ENCODE measurements around the gene HMGN1.

HMGN1 gene

DNA sequence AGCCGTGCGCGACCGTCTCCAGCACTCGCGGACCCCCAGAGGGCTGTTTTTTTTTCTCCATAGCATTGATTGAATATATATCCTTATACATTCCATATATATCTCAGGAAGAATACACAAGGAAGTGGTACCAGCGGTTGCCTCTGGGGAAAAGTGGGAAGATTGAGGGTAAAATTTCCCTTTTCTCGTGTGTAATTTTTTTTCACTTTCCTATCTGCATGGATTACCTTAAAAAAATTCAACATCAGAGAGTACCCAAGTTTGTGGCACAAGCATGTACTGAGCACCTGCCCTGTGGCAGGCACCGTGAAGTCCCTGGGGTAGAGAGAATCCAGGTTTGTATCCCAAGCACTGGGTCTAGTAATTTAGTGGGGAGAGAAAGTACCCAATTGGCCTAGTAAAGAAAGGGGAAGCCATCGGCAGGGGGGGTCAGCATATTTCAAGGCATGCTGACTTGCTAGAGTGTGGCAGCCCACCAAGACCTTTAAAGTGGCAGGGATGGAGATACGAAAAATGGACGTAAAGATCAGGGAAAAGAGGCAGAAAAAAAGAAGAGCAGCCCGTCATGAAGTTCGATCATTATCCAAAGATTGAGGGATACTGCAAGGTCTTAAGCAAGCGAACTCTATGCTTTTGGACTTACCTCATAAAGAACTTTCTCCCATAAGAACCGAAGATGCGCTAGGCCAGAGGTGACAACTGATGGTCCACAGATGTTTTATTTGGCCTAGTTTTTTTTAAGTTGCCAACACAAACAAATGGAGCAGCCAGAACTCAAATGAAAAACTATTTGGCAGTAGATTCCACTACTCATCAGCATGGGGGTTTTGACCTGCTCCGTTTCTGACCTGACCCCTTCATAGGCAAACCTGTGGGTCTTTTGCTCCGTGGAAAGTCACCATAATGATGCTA lies 1.5 kb upstream of the HMGN1 start:
- no peak for TF ChIP-seq CTCF (IDR thresholded peaks at IDR 0.05; ENCODE audit: insufficient read depth, missing control alignments)

DNA sequence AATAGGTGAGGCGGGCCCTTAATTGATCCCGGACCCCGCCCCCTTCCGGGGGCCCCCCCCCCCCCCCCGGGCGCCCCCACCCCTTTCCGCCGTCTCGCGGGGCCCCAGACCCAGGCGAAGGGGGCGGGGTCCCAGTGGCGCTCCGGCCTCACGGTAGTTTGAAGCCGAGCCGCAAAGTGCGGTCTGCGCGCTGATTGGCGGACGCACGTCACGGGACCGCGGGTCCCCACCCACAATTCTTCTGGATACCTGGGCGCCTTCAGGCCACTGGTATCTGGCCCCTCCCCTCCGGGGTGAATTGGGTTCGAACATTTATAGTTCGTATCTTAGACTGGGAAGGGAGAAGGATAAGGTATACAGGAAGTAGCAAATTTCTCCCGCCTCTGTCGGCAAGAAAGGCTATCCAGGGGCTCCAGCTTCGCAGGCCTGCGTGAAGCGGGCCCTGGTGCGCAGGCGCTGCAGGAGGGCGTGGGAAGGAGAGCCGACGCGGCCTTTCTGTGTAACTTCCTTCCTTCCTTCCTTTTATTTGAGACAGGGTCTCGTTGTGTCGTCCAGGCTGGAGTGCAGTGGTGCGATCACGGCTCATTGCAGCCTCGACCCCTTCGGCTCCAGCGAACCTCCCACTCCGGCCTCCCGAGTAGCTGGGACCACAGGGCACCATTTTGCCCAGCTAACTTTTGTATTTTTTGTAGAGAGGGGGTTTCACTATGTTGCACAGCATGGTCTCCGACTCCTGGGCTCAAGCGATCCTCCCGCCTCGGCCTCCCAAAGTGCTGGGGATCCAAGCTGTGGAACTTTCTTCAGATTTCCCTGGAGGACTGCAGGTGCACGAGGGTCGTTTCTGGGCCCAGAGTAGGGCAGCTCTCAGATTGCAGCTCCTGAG lies 564 bp upstream of the HMGN1 start:
- no peak for FAIRE-seq

More for the DNA sequence above, 1.5 kb upstream of the HMGN1 start:
- no peak for DNase-seq (ENCODE audit: insufficient read length, low spot score)
- no peak for FAIRE-seq

GRCh38 chr21:39348040-39348354 lies 891 bp downstream of the HMGN1 start:
- no peak for TF ChIP-seq CTCF (IDR thresholded peaks at IDR 0.05; ENCODE audit: insufficient read depth, missing control alignments)
- FAIRE-seq (no peak), DNase-seq (ENCODE audit: insufficient read length, low spot score) (no peak)

More for the DNA sequence above, 564 bp upstream of the HMGN1 start:
- peak; percentile 81 for DNase-seq (ENCODE audit: insufficient read length, low spot score)
- TF ChIP-seq CTCF (IDR thresholded peaks at IDR 0.05; ENCODE audit: insufficient read depth, missing control alignments), result no peak

GRCh38 chr21:39347537-39347936 lies 1.4 kb downstream of the HMGN1 start:
- FAIRE-seq, result no peak
- DNase-seq (ENCODE audit: insufficient read length, low spot score), result no peak
- TF ChIP-seq CTCF (IDR thresholded peaks at IDR 0.05; ENCODE audit: insufficient read depth, missing control alignments), result no peak

DNA sequence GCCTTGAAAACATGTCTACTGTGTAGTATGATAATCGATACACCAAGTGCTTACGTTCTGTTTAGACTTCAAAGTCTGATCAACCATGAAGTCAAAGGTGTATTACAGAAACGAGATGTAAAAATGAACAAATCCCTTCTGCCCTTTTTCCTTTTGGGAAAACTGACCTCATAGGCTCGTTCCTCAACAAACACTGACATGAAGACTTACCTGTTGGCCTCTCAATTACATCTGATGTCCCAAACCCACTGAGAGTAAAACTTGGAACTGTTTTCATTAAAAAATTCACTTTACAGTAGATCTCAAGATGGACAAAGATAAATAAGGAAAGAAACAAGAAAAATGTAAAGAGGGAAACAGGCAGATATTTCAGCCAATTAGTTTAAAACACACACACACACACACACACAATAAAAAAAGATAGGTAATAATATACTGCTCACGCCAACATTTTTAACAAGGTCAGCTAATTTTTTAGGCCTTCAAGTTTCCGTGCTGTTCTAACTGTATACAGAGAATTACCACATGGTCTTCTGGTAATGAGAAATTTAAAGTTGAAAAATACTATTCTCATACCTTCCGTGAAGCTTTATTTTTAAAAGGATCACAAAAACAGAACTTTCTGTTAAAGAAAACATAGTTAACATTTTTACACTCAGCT lies 2.1 kb downstream of the HMGN1 start:
- FAIRE-seq (no peak), DNase-seq (ENCODE audit: insufficient read length, low spot score) (no peak)
- TF ChIP-seq CTCF (IDR thresholded peaks at IDR 0.05; ENCODE audit: insufficient read depth, missing control alignments), result no peak

- FAIRE-seq, result no peak
- no peak for TF ChIP-seq CTCF (IDR thresholded peaks at IDR 0.05; ENCODE audit: insufficient read depth, missing control alignments)
- no peak for DNase-seq (ENCODE audit: insufficient read length, low spot score)
These were observed 2.7 kb downstream of the HMGN1 start for GRCh38 chr21:39346206-39346605.

Data from D721Med (cell line).